ENCODE results near the gene LRMDA. TPM values are rescaled to one million over a fixed set of nuclear protein-coding genes. Genes with fewer than 3 reads are reported as not detected.
A peak's percentile ranks its signal among the peaks of the same experiment; 100 is the strongest.

The LRMDA gene
- total RNA-seq, 4 donors from 2014 or later, result 2.2 to 7.8 (median 4.5) TPM

DNA sequence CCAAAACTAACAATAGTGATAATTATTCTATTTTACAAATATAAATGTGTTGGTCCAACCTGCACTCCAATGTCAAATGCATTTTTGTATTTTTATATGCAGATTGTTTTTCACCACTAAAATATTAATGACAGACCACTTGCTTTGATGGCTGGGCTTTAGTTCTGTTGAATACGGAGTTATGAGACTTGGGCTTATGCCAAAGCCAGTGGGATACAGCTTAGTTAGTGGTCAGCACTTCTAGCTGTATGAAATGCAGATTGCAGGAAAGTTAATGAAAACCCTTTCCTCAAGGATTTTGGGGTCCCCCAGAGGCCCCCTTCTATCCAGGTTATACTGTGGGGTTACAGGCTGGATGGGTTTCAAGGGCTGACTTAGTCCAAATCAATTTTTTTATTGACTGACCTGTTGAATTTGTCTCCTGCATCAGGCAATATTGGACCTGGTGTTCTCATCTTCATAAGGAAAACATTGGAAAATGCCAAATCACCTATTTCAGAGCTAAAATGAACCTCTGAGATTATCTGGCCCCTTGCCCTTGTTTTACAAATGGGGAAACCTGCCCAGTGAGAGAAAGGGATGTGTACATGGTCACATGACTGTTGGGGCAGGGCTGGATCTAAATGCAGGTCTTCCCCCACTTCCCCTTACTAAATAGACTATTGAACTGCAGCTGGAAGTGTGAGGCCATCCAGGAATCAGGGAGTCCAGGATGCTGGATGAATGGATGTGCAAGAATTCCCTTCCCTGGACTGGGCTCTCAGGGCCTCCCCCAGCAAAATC lies 1120.9 kb downstream of the LRMDA start:
- DNase-seq, result no peak
- no peak overlapping the region for H3K4me3 ChIP-seq
- H3K27me3 ChIP-seq, result no peaks in the 10 kb centered on the region
- 75 to 83% methylated on average over 1 of the region's 1 CpG for WGBS, 2 donors (ENCODE audit: low coverage in 1 of 2)
- intact Hi-C loops (cut with DNase I; ENCODE audit: low total_unique reads) (loop anchor here (10.0 kb wide), 1 partner anchor 423 kb away; no protein-coding TSS in a partner anchor), in situ Hi-C loops (cut with MboI; ENCODE audit: low pct_ligation_motif_present in 1 of 4, low pct_unique_long_range_greater_than_20kb in 1 of 4, low sequenced_read_pairs in 3 of 4) (loop anchor here in 2 of 4 donors (25.0 kb wide), 2 partner anchors 435 to 1165 kb away; no protein-coding TSS in a partner anchor)
- peaks cover 0 to 19% (median 4%) of the 10 kb centered on the region in 4 donors for H3K4me1 ChIP-seq
- TF ChIP-seq, protein P1, sequence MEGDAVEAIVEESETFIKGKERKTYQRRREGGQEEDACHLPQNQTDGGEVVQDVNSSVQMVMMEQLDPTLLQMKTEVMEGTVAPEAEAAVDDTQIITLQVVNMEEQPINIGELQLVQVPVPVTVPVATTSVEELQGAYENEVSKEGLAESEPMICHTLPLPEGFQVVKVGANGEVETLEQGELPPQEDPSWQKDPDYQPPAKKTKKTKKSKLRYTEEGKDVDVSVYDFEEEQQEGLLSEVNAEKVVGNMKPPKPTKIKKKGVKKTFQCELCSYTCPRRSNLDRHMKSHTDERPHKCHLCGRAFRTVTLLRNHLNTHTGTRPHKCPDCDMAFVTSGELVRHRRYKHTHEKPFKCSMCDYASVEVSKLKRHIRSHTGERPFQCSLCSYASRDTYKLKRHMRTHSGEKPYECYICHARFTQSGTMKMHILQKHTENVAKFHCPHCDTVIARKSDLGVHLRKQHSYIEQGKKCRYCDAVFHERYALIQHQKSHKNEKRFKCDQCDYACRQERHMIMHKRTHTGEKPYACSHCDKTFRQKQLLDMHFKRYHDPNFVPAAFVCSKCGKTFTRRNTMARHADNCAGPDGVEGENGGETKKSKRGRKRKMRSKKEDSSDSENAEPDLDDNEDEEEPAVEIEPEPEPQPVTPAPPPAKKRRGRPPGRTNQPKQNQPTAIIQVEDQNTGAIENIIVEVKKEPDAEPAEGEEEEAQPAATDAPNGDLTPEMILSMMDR (IDR thresholded peaks at IDR 0.05), result no peak
- no peak for TF ChIP-seq EP300 (IDR thresholded peaks at IDR 0.05; ENCODE audit: low read depth)
- TF ChIP-seq POLR2A (IDR thresholded peaks at IDR 0.05), result no peak
- no peak for TF ChIP-seq POLR2AphosphoS5 (IDR thresholded peaks at IDR 0.05)
- no peaks in the 10 kb centered on the region for H3K36me3 ChIP-seq
- no peaks in the 10 kb centered on the region for H3K9me3 ChIP-seq
- peak overlapping the region in 1 of 4 donors; percentile 71 for H3K27ac ChIP-seq

DNA sequence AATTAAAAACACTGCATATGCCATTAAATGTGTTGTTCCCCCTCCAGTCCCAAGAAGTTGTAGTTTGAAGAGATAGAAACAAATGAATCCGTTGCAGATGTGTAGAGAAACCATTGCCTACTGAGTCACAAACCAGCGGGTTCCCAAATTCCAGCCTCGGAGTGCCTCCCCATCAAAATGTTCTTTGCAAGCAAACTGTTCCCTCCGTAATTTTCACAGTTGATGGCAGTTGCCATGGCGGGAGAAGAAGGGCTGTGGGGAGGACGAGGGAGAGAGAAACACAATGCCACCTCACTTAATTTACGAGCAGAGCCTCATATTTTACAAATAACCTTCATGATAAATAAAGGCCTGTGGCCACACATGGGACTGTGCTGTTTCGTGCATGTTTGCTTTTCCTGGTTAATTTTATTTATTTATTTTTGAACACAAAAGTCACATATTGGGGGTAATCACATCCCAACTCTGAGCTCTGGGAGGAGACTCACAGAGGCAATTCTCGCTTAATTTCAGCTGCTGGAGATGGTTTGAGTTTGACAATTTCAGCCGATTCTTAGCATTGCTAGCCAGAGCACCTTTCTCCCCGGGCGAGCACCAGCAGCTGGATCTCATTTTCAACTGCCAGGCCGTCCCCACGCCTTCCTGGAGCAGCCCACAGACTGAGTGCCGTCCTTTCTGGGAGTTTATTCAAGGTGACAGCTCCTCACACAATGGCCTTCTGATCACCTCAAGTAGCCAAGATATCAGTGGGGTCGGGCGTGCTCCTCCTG lies 1122.0 kb downstream of the LRMDA start:
- H3K4me3 ChIP-seq, result no peak overlapping the region
- H3K27ac ChIP-seq, result peak overlapping the region in 2 of 4 donors; percentile 41 to 71
- no peaks in the 10 kb centered on the region for H3K27me3 ChIP-seq
- in situ Hi-C loops (cut with MboI; ENCODE audit: low pct_ligation_motif_present in 1 of 4, low pct_unique_long_range_greater_than_20kb in 1 of 4, low sequenced_read_pairs in 3 of 4), result loop anchor here in 2 of 4 donors (25.0 kb wide), 2 partner anchors 434 to 1166 kb away; no protein-coding TSS in a partner anchor
- H3K36me3 ChIP-seq, result no peaks in the 10 kb centered on the region
- intact Hi-C loops (cut with DNase I; ENCODE audit: low total_unique reads), result loop anchor here (10.0 kb wide), 1 partner anchor 421 kb away; no protein-coding TSS in a partner anchor
- peaks cover 0 to 21% (median 6%) of the 10 kb centered on the region in 4 donors for H3K4me1 ChIP-seq
- no peaks in the 10 kb centered on the region for H3K9me3 ChIP-seq
- TF ChIP-seq, protein P1 (IDR thresholded peaks at IDR 0.05), result no peak
- TF ChIP-seq EP300 (IDR thresholded peaks at IDR 0.05; ENCODE audit: low read depth) (no peak), POLR2AphosphoS5 (IDR thresholded peaks at IDR 0.05) (no peak), POLR2A (IDR thresholded peaks at IDR 0.05) (no peak)
- WGBS, 2 donors (ENCODE audit: low coverage in 1 of 2), result 77 to 86% methylated on average over 10 to 17 of the region's 17 CpGs
- DNase-seq, result no peak

DNA sequence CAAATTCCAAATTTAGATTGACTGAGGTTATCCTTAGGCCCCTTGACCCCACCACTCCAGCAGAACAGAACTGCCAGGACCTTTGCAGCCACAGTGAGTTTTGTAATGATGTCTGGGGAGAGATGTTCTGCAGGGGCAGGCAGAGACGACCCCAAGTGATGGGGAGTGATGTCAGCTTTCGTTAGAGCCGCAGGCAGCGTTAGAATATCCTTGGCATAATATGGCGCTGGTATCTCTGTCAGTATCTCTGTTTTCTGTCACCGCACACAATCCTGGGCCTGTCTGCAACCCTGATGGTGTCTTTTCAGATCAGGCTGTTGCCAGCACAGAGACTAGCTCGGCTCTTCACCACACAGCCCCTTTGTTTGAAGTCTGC lies 1122.6 kb downstream of the LRMDA start:
- Histone ChIP-seq H3K4me3 (no peak overlapping the region), H3K4me1 (peaks cover 0 to 22% (median 7%) of the 10 kb centered on the region in 4 donors), H3K27ac (peak overlapping the region in 2 of 4 donors; percentile 41 to 71), H3K27me3 (no peaks in the 10 kb centered on the region), H3K9me3 (no peaks in the 10 kb centered on the region), H3K36me3 (no peaks in the 10 kb centered on the region)
- 81% methylated on average over 7 of the region's 7 CpGs; no CpG with 5 or more reads in 1 of the 2 donors for WGBS, 2 donors (ENCODE audit: low coverage in 1 of 2)
- DNase-seq, result no peak
- TF ChIP-seq POLR2AphosphoS5 (IDR thresholded peaks at IDR 0.05) (no peak), POLR2A (IDR thresholded peaks at IDR 0.05) (no peak), EP300 (IDR thresholded peaks at IDR 0.05; ENCODE audit: low read depth) (no peak)
- TF ChIP-seq, protein P1 (IDR thresholded peaks at IDR 0.05), result no peak
- in situ Hi-C loops (cut with MboI; ENCODE audit: low pct_ligation_motif_present in 1 of 4, low pct_unique_long_range_greater_than_20kb in 1 of 4, low sequenced_read_pairs in 3 of 4) (loop anchor here in 2 of 4 donors (25.0 kb wide), 2 partner anchors 433 to 1167 kb away; no protein-coding TSS in a partner anchor), intact Hi-C loops (cut with DNase I; ENCODE audit: low total_unique reads) (loop anchor here (10.0 kb wide), 1 partner anchor 421 kb away; no protein-coding TSS in a partner anchor)

Measured in transverse colon (tissue), 4 donors.